Caco-2 (cell line): ENCODE results near the gene RAB37. TPM values are rescaled to one million over a fixed set of nuclear protein-coding genes. Genes with fewer than 3 reads are reported as not detected.

Experiments used
- BruUV-seq: library from RNA; stranded (reverse); fragments of 400-500 nt; replicated peaks from 2 replicates; lab custom pipeline; 2021; lab: Mats Ljungman, UMichigan
- CTCF ChIA-PET: fragments of 300-600 bp; sonication (Branson Sonifier 250); formaldehyde crosslinking; loops from one replicate; lab custom pipeline; 2022; ENCODE audit warnings: antibody characterized with exemption; lab: Charles Lee
- POLR2A ChIA-PET: fragments of 300-600 bp; sonication (Branson Sonifier 250); formaldehyde crosslinking; loops from one replicate; lab custom pipeline; 2022; ENCODE audit warnings: antibody characterized with exemption; lab: Charles Lee
- DNase-seq, 2 experiments: peaks; one replicate each; pipeline versions ENCODE4 v3.0.0 to v3.0.0-alpha.2; 2020 to 2022
- H3K27me3 ChIP-seq: replicated peaks from 2 replicates; pipeline ENCODE4 v1.6.0; 2011; ENCODE audit warnings: low read length; ENCODE audit not compliant: control insufficient read depth, insufficient read depth
- H3K36me3 ChIP-seq: 2 replicates; pipeline ENCODE4 v1.5.1; 2011; ENCODE audit warnings: low read length; ENCODE audit not compliant: control insufficient read depth, insufficient read depth
- H3K4me1 ChIP-seq: fragments of 250-450 bp; sonication (Bioruptor Pico); 2 replicates; pipeline ENCODE4 v1.5.1; 2020; ENCODE audit warnings: mild to moderate bottlenecking
- H3K4me3 ChIP-seq: 2 replicates; pipeline ENCODE4 v1.5.1; 2011; ENCODE audit warnings: low read depth, mild to moderate bottlenecking, control low read depth, low read length
- H3K9me3 ChIP-seq: fragments of 250-450 bp; sonication (Bioruptor Pico); 2 replicates; pipeline ENCODE4 v1.5.1; 2020; ENCODE audit warnings: mild to moderate bottlenecking, moderate library complexity
- H3K27ac Mint-ChIP-seq: one replicate; pipeline ENCODE4 v1.8.0; 2022; ENCODE audit warnings: mixed read lengths; ENCODE audit not compliant: unreplicated experiment
- H3K27me3 Mint-ChIP-seq: one replicate; pipeline ENCODE4 v1.8.0; 2022; ENCODE audit warnings: mixed read lengths; ENCODE audit not compliant: insufficient read depth, unreplicated experiment
- H3K36me3 Mint-ChIP-seq: one replicate; pipeline ENCODE4 v1.8.0; 2022; ENCODE audit warnings: mild to moderate bottlenecking, mixed read lengths; ENCODE audit not compliant: insufficient read depth, unreplicated experiment
- H3K4me1 Mint-ChIP-seq: one replicate; pipeline ENCODE4 v1.8.0; 2022; ENCODE audit warnings: low read depth, mixed read lengths; ENCODE audit not compliant: unreplicated experiment
- H3K4me3 Mint-ChIP-seq: one replicate; pipeline ENCODE4 v1.8.0; 2022; ENCODE audit warnings: mild to moderate bottlenecking, moderate library complexity, mixed read lengths; ENCODE audit not compliant: unreplicated experiment
- H3K9me3 Mint-ChIP-seq: one replicate; pipeline ENCODE4 v1.8.0; 2022; ENCODE audit warnings: mixed read lengths; ENCODE audit not compliant: unreplicated experiment
- CTCF ChIP-seq, 2 experiments: fragments of 200-600 bp in 1 of 2; IDR thresholded peaks; 1 replicate in 1 of 2; 2 replicates in 1 of 2; pipeline versions ENCODE4 v1.5.1 to v1.8.0; 2011 to 2022; ENCODE audit warnings: antibody characterized with exemption in 1 of 2, control low read depth in 1 of 2, inconsistent platforms in 1 of 2, low read depth in 1 of 2, low read length in 1 of 2, mild to moderate bottlenecking in 1 of 2, moderate library complexity in 1 of 2; ENCODE audit not compliant: insufficient read depth in 1 of 2, severe bottlenecking in 1 of 2, unreplicated experiment in 1 of 2
- intact Hi-C: fragments of 100-400 bp; cut with micrococcal nuclease; formaldehyde crosslinking; loops from one replicate; pipeline ENCODE4 v1.10.0; 2022; ENCODE audit not compliant: unreplicated experiment
- total RNA-seq: library from RNA; stranded (reverse); gene quantifications from 2 replicates; pipeline ENCODE4 v1.2.3, GENCODE V29; 2022

RAB37 gene
- total RNA-seq, 1 experiment from 2014 or later: 12.3 TPM

GRCh38 chr17:74746376-74746775, 9.3 kb downstream of the RAB37 start:
- Mint-ChIP-seq H3K4me3 (peak overlapping the region; percentile 98), H3K4me1 (peaks cover 41% of the 10 kb centered on the region), H3K9me3 (no peaks in the 10 kb centered on the region), H3K36me3 (peaks cover 32% of the 10 kb centered on the region), H3K27ac (peak overlapping the region; percentile 73), H3K27me3 (no peaks in the 10 kb centered on the region)
- CTCF ChIA-PET: interaction anchor here (0.6 to 8.1 kb wide), 12 partner anchors 10 to 127 kb away, joined by 3 to 102 read pairs (median 13); partner anchors contain the start of genes FDXR, NAT9 and RAB37
- Histone ChIP-seq H3K9me3 (no peaks in the 10 kb centered on the region), H3K27me3 (no peaks in the 10 kb centered on the region), H3K36me3 (peaks cover 4% of the 10 kb centered on the region; the same call in 1 of the 2 replicates), H3K4me1 (peaks cover 44% of the 10 kb centered on the region), H3K4me3 (no peak overlapping the region)
- BruUV-seq: no TSS peak
- intact Hi-C loops: loop anchor here (5.0 kb wide), 1 partner anchor 206 kb away; no protein-coding TSS in a partner anchor
- POLR2A ChIA-PET: interaction anchor here (0.6 to 1.4 kb wide), 5 partner anchors 10 to 159 kb away, joined by 3 to 4 read pairs (median 3); partner anchors contain the start of gene FDXR
- no peak for TF ChIP-seq CTCF (IDR thresholded peaks at IDR 0.05; ENCODE audit: insufficient read depth in 1 of 2, low read depth in 1 of 2, low read length in 1 of 2, severe bottlenecking in 1 of 2, unreplicated experiment in 1 of 2)
- DNase-seq: no peak

GRCh38 chr17:74746922-74747321, 9.9 kb downstream of the RAB37 start:
- BruUV-seq: no TSS peak
- peaks cover 34% of the 10 kb centered on the region for H3K36me3 Mint-ChIP-seq
- intact Hi-C loops: loop anchor here (5.0 kb wide), 1 partner anchor 205 kb away; no protein-coding TSS in a partner anchor
- Histone ChIP-seq H3K4me3 (no peak overlapping the region), H3K36me3 (peaks cover 4% of the 10 kb centered on the region; the same call in 1 of the 2 replicates), H3K4me1 (peaks cover 49% of the 10 kb centered on the region), H3K9me3 (no peaks in the 10 kb centered on the region), H3K27me3 (no peaks in the 10 kb centered on the region)
- H3K4me1 Mint-ChIP-seq: peaks cover 44% of the 10 kb centered on the region
- TF ChIP-seq CTCF (IDR thresholded peaks at IDR 0.05; ENCODE audit: insufficient read depth in 1 of 2, low read depth in 1 of 2, low read length in 1 of 2, severe bottlenecking in 1 of 2, unreplicated experiment in 1 of 2): no peak
- no peaks in the 10 kb centered on the region for H3K27me3 Mint-ChIP-seq
- H3K9me3 Mint-ChIP-seq: no peaks in the 10 kb centered on the region
- peak overlapping the region; percentile 73 for H3K27ac Mint-ChIP-seq
- peak overlapping the region; percentile 98 for H3K4me3 Mint-ChIP-seq
- DNase-seq: peak; percentile 56 to 73
- CTCF ChIA-PET: interaction anchor here (0.8 to 8.1 kb wide), 10 partner anchors 10 to 126 kb away, joined by 3 to 102 read pairs (median 13); partner anchors contain the start of genes FDXR, NAT9 and RAB37
- POLR2A ChIA-PET: interaction anchor here (0.6 to 1.4 kb wide), 4 partner anchors 11 to 126 kb away, joined by 3 to 4 read pairs (median 4); partner anchors contain the start of gene FDXR

- Mint-ChIP-seq H3K4me1 (peaks cover 55% of the 10 kb centered on the region), H3K27ac (no peak overlapping the region), H3K27me3 (no peaks in the 10 kb centered on the region), H3K36me3 (peaks cover 44% of the 10 kb centered on the region), H3K4me3 (peak overlapping the region; percentile 98), H3K9me3 (peaks cover 10% of the 10 kb centered on the region)
- intact Hi-C loops: loop anchor here (1.0 to 5.0 kb wide), 4 partner anchors 12 to 204 kb away; no protein-coding TSS in a partner anchor
- H3K4me3 ChIP-seq: peak overlapping the region; percentile 32
- peaks cover 6% of the 10 kb centered on the region; the same call in 1 of the 2 replicates for H3K36me3 ChIP-seq
- ChIA-PET POLR2A (no interaction called here), CTCF (interaction anchor here (8.1 kb wide), 1 partner anchor 11 kb away, joined by 102 read pairs; no protein-coding TSS in a partner anchor)
- H3K27me3 ChIP-seq: no peaks in the 10 kb centered on the region
- no peaks in the 10 kb centered on the region for H3K9me3 ChIP-seq
- H3K4me1 ChIP-seq: peaks cover 60% of the 10 kb centered on the region
- TF ChIP-seq CTCF (IDR thresholded peaks at IDR 0.05; ENCODE audit: insufficient read depth in 1 of 2, low read depth in 1 of 2, low read length in 1 of 2, severe bottlenecking in 1 of 2, unreplicated experiment in 1 of 2): peak in 1 of 2 experiments; percentile 16
- no TSS peak for BruUV-seq
- no peak for DNase-seq
Observed at GRCh38 chr17:74748279-74748528, 11.1 kb downstream of the RAB37 start.
